GM08714 (cell line): ENCODE data around the gene CKAP5.
A peak's percentile ranks its signal among the peaks of the same experiment; 100 is the strongest.

Source experiments
- H3K4me3 ChIP-seq: fragments of 200-500 bp; sonication (Bioruptor generic); 2 replicates; pipeline ENCODE4 v1.5.1; 2014; ENCODE audit warnings: mild to moderate bottlenecking, low read length, inconsistent platforms
- ZNF274 ChIP-seq: IDR thresholded peaks from 2 replicates; pipeline ENCODE4 v1.6.1; 2012; ENCODE audit warnings: mild to moderate bottlenecking, low read depth, low read length

Gene CKAP5

DNA sequence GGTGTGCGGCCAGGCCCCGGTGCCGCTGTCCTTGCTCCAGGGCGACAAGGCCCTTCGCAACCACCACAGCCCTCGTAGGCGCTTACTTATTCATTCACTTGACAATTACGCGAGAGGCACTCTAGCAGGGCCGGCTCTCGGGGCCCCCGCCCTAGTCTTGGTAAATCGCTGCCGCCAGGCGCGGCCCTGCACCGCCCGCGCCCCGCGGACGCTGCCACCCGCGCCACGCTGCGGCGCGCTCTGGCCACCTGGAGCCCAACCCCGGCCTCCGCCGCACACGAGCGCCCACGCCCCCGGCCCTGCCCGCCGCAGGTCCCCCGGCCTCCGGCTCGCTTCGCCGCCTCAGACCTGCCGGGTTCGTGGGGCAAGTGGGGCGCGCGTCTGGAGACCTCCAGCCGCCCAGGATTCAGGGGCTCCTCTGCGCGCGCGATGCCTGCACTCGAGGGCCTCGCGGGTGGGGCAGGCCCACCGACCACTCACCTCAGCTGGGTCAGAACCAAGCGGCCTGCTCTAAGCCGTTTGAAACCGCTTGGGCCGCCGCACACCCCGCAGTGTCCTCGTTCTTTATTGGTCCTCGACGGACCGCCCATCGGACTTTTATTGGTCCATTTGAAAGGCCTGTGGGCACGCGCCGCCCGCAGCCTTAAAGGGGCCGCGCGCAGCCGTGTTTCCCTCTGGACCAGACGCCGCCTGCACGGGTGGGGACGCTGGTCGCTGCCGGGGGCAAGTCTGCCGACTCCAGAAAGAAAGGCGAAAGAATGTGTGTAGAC lies at the start of gene CKAP5:
Gene CKAP5, minus strand, starts transcription at position 541 of the 770 bp plus-strand sequence. CDS start 25,049 bp downstream, outside the sequence.
- peak within 1 kb of the TSS; percentile 86 for H3K4me3 ChIP-seq
- no peak for TF ChIP-seq ZNF274

DNA sequence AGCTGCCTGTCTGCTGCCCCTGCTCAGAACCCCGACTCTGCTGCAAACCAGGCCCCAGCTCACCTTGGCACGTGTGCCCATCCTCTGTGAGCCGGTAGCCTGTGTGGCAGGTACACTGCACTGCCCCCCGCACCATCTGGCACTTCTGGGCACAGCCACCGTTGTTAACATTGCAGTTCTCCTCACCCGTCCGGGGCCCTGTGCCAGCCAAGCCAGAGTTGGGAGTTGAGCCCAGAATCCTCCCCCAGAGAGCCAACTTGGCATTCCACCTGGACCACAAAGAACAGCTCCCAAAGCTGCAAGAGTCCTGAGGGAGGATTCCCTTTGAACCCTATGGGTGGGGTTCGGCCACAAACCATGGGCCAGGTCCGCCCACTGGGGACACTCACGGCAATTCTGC lies 49.7 kb upstream of the CKAP5 start:
- TF ChIP-seq ZNF274: no peak
- H3K4me3 ChIP-seq: no peak overlapping the region

DNA sequence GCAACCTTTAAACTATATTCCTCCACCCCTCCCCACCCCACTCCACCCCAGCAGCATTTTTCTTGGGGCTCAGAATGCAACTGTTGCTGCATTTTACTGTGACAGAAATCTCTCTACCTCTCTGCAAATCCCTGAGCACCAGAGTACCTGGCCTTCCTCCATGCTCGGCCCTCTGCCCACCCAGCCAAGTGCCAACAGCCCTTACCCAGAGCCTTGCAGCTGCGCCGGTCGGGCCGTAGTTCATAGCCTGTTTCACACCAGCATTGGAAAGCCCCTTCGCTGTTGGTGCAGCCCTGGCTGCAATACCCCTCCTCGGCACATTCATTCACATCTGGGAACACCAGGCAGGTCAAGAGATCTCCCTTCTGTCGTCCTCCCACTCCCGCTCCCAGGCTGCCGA lies 48.9 kb upstream of the CKAP5 start:
- no peak for TF ChIP-seq ZNF274
- H3K4me3 ChIP-seq: no peak overlapping the region

DNA sequence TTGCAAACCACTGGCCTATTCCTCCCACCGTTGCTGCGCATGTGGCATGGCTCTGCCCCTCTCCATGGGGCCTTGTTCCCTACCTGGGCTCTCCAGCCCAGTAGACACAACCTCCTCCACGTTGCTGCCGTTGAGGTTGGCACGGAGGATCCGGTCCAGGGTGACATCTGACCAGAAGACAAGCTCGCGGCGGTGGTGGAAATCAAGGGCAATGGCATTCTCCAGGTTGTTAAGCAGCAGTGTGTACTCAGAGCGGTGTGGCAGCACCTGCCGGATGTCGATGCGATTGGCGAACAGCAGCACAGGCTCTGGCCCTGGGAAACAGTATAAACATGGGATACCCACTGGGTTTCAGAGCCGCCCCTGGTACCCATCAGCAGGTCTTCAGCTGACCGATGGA lies 48.4 kb upstream of the CKAP5 start:
- H3K4me3 ChIP-seq: no peak overlapping the region
- TF ChIP-seq ZNF274: no peak

- no peak for TF ChIP-seq ZNF274
- no peak overlapping the region for H3K4me3 ChIP-seq
Observed at GRCh38 chr11:46892838-46893237, 46.8 kb upstream of the CKAP5 start.

DNA sequence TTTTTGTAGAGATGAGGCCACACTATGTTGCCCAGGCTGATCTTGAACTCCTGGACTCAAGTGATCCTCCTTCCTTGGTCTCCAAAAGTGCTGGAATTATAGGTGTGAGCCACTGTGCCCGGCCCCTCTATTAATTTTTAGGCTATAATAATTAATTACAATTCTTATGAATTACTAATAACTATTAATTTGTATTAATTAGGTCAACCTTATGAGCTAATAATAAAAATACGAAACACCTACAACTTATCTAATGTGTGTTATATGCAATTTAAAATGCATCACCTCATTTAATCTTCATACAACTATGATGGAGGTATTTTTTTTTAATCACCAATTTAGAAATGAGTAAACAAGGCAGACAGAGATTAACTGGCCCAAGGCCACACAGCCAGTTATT lies 46.0 kb upstream of the CKAP5 start:
- no peak overlapping the region for H3K4me3 ChIP-seq
- no peak for TF ChIP-seq ZNF274

DNA sequence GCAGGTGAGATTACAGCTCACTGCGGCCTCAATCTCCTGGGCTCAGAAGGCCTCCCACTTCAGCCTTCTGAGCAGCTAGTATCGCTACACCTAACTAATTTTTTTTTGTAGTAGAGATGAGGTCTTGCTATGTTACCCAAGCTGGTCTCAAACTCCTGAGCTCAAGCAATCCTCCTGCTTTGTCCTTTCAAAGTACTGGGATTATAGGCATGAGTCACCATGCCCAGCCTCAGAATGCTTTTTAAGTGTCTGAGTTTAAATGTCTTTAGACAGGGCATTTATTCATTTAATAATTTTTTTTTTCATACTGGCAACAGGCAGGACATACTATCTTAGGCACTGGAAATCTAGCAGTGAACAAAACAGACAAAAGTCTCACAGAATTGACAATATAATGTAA lies 44.6 kb upstream of the CKAP5 start:
- no peak overlapping the region for H3K4me3 ChIP-seq
- TF ChIP-seq ZNF274: no peak

DNA sequence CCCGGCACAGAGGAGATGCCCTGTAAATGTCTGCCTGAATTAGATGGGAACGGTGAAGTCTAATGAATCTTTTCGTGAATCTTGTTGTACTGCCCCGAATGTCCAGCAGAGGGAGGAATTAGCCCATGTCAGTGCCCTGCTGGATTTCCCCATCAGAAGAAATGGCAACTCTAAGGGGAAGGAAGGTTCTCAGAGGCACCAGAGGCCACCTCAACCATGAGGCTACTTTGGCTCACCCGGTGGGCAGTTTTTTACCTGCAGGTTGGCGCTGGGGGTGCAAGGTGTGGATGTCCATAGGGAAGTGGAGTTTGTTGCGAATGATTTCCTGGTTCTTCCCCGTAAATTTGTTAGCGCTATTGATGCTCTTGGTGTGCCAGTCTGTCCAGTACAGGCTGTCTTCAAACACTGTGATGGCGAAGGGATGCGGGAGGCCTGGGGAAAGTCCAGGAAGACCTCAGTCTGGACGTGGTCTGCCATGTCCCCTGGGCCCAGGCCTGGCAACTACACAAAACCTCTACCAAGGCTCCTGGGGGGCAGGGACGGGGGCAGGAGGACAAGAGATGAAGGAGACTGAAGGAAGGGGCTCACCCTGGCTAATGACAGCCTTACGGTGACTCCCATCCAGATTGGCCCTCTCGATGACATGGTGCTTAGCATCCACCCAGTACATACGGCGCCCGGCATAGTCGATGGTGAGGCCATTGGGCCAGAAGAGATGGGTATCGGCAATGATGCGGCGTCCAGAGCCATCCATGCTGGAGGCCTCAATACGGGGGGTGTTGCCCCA lies 43.8 kb upstream of the CKAP5 start:
- H3K4me3 ChIP-seq: no peak overlapping the region
- no peak for TF ChIP-seq ZNF274

DNA sequence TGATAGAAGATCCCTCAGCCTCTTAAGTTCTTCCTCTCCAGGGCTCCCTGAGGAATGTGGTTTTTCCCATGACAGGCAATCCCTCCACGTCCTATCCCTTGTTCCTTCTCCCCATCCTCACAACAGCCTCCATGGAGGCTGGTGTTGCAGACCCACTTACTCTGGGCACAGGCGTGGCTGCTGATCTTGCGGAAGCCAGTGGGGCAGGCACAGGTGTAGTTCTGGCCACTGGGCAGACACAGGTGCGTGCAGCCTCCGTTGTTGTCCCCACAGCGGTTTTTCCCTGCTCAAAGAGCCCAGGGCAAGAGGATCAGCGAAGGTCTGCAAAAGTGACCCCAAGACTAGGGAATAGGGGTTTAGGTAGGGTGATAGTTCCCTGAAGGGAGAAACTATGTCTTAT lies 43.2 kb upstream of the CKAP5 start:
- no peak for TF ChIP-seq ZNF274
- no peak overlapping the region for H3K4me3 ChIP-seq

- TF ChIP-seq ZNF274: no peak
- H3K4me3 ChIP-seq: no peak overlapping the region
Observed at GRCh38 chr11:46888636-46889035, 42.6 kb upstream of the CKAP5 start.

DNA sequence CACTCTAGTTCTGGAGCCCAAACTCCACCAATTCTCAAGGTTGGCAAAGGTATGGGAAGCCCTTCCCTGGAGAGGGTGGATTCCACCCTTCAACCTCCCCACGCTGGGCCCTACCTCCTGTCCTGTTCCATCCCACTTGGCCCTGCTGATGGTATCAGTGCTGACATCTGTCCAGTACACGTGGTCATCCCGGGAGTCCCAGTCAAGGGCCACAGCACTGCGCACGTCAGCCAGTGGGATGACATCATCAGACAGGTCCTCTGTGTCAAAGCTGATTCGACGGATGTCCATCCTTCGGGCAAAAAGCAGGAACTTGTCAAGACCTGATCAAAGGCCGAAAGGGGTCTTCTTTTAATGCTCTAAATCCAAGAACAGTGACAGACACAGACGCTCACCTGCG lies 40.1 kb upstream of the CKAP5 start:
- TF ChIP-seq ZNF274: no peak

GRCh38 chr11:46879056-46879585 lies 33.0 kb upstream of the CKAP5 start:
- no peak for TF ChIP-seq ZNF274
- H3K4me3 ChIP-seq: no peak overlapping the region

More for the DNA sequence above, 40.1 kb upstream of the CKAP5 start:
- no peak overlapping the region for H3K4me3 ChIP-seq

DNA sequence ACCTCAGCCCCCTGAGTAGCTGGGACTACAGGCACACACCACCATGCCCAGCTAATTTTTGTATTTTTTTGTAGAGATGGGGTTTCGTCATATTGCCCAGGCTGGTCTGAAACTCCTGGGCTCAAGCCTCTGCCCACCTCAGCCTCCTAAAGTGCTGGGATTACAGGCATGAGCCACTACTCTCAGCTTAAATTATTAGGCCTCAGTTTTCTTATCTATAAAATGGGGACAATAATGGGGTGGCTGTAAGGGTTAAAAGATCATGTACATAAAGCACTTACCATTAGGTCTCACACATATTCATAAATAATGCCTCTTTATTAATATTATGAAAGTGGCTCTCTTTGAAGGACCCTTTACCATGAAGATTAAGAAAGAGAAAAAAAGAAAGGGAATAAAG lies 31.5 kb upstream of the CKAP5 start:
- no peak overlapping the region for H3K4me3 ChIP-seq
- no peak for TF ChIP-seq ZNF274

DNA sequence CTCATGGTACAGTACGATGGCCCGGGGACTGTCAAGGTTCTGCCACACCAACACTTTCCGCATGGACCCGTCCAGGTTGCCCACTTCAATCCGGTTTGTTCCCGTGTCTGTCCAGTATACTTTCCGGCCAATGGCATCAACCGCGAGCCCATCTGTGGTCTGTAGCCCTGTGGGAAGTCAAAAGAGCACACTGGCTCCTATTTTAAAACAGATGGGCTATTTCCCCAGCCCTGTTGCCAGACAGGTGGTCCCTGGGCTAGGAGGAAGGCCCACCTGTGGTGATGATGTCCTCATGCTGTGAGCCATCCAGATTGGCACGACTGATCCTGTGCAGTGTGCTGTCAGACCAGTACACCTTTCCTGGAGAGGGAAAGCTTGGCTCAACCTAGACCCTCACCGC lies 30.4 kb upstream of the CKAP5 start:
- TF ChIP-seq ZNF274: no peak
- H3K4me3 ChIP-seq: no peak overlapping the region

DNA sequence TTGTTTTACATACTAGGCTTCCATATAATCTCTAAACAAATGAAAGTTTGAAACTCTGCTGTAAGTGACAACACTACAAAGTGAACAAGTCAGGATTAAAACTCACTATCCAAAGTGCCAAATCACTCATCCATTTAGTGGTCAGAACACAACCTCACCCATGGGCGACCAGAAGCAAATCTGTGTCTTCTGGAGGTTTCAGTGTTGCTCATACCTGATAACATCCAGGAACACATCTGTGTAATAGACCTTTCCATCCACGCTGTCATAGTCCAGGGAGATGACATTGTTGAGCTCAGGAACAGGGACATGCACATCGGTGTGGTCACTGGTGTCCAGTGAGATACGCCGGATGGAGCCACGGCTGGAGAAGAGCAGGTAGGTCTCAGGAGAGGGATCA lies 28.5 kb upstream of the CKAP5 start:
- no peak for TF ChIP-seq ZNF274
- H3K4me3 ChIP-seq: no peak overlapping the region
